GM18873 (cell line): Measurements from ENCODE around the gene MMP19.
A peak's percentile ranks its signal among the peaks of the same experiment; 100 is the strongest.
"Not testable (repeated sequence)": the region's sequence is repeated elsewhere in the genome, so short reads cannot be mapped to it uniquely, and the experiment has no call there.

Experiments
- ATAC-seq: cut with Tn5 transposase; IDR thresholded peaks from one replicate; pipeline ENCODE4 v1.9.1; 2021; ENCODE audit warnings: mild to moderate bottlenecking, moderate library complexity, moderate number of reproducible peaks; ENCODE audit not compliant: unreplicated experiment, low FRiP score

Gene MMP19

DNA sequence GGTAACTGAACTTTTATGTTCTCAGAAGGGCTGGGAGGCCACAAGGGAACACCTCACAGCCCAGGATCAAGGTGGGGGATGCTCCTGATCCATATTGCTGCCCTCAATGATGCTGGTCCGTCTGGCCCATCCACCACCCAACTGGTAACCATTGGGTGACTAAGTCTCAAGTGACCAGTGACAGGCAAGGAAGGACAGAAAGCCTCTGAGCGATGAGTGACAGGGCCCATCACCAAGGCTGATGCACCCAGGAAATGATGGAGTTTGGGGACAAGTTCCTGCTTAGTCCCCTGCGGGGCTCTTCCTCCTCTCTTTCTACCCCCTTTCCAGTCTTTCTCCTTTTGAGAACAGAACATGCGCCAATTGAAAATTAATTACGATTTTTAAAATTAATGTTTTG is 2.6 kb upstream of the MMP19 start:
- no peak for ATAC-seq

DNA sequence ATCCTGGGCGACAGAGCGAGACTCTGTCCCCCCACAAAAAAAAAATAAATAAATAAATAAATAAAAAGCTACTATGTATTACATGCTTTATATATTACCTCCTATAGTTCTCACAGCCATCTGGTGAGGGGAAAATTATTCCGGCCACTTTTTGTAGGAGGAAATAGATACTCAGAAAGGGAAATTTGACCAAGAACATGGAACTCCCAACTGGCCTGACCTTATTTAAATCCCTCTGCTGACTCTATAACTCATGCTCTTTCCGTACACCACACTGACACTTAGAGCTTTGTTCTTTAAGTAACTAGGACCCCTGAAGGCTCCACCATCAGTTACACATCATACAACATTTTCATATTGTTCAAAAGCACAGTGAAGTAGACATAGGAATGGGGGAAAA is 2.2 kb upstream of the MMP19 start:
- no peak for ATAC-seq

DNA sequence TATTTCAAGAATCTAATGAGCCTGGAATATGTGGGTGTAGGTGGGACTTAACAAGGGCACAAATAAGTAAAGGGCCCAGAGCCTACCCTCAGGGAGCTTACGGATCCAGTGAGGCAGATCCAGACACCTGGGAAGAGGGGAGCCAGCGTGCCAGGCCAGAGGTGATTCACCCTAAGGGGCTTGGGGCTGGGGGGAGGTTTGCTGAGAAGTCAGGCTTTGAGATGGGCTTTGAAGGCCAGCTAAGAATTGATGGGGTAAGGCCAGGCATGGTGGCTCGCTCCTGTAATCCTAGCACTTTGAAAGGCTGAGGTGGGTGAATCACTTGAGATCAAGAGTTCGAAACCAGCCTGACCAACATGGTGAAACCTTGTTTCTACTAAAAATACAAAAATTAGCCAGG is 695 bp upstream of the MMP19 start:
- no peak for ATAC-seq

DNA sequence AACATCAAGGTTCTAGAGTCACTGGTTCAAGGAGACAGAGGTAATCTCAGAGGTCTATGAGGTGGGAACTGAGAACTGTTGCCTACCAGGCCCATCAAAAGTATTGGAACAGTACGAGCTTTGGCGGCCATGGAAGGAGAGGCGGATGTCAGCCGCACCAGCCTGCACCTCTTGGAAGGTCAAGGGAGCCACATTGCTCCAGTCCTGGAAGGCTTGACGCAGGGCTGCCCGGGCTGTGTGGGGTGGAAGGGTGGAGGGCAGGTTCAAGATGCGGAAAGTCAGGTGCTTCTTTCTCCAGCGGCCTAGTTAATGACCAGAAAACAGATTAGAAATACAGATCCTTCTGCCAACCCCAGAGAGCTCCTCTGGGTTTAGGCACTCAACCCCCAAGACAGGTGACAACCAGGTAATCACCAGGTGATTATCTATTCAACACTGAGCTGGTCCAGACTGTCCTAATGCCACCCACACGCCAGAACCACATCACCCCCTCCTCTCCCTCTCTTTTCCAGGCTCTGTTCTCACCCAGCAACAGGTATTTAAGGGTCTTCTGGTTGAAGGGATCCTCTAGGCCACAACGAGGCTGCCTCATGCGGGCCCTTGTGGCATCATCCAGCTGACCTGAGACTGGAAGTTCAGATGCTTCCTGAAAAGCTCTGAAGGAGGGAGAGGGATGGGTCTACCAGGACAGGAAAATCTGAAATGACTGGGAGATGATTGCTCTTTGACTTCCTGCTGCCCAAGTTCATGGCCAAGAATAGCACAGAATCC is 2.0 kb downstream of the MMP19 start:
- no peak for ATAC-seq

DNA sequence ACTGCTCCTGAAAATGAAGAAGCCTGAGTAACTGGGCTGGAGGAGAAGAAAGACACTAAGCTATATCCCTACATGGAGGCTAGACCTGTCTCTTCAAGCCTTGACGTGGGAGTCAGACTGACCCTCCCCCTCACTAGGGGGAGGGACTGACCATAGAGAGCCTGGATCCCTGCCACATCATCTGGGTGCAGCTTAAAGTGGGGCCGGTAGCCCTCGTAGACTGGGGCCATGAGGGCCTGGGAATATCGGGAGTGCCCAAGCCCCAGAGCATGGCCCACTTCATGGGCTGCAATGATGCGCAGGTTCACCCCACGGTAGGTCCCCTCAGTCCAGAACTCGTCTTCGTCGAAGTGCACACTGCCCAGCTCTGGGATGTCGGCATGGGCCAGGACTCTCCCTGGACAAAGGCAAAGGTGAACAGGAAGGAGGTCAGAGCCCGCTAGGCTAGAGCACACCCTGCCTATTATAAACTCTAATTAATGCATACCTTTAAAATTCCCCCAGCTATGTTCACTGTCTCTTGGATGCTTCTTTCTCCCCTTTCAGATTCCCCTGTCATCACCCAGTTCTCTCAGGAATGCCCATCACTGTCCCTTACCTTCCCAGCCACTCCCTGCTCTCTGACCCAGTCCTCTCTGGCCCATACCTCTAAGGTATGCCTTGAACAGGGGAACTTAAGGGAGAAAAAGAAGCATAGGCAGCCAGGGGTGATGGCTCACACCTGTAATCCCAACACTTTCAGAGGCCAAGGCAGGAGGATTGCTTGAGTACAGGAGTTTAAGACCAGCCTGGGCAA is 3.2 kb downstream of the MMP19 start:
- ATAC-seq, result no peak

DNA sequence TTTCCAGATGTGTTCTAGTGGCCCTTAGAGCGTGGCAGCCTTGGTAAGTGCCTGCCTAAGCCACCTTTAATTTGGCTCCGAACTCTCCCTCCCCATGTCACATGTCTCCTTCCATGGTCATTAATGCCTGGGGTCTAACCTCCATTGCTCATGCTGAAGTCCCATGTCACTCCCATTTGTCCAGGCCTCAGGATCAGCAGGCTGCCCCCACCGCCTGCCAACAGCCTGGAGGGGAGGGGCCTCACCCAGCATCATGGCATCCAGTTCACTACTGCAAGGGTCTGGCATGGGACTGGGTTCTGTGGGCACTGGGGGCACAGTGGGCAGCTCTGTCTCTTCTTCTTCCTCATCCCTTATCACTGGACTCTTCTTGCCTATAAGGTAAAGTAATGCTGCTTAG is 4.4 kb downstream of the MMP19 start:
- no peak for ATAC-seq

DNA sequence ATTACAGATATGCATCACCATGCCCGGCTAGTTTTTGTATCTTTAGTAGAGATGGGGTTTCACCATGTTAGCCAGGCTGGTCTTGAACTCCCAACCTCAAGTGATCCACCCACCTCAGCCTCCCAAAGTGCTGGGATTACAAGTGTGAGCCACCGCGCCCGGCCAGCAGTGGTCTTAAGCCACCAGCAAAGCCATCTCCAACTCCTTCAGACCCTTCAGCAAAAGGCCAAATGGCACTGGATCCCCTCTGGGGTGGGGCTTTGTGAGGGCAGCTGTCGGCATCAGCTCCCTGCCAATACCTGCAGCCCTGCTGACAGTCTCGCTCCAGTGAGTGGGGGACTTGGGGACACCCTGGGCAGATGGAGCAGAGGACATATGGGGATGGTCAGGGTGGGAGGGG is 8.3 kb downstream of the MMP19 start:
- not testable (repeated sequence) for ATAC-seq

DNA sequence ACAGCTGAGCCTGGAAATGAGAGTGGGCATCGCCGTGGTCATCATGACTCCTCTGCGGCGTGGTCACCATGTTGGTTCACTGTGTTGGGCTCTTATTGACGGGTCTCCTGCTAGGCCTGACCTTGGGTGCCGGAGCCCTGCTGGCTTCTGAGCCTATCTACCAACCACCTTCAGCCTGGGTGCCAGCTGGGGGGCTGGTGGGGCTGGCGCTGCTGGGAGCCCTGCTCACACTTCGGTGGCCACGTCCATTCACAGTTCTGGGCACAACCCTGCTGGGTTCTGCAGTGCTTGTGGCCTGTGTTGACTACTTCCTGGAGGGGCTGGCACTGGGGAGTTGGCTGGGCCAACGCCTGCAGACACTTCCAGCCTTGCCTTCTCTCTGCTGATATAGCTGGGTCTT is 9.7 kb downstream of the MMP19 start:
- ATAC-seq, result no peak

DNA sequence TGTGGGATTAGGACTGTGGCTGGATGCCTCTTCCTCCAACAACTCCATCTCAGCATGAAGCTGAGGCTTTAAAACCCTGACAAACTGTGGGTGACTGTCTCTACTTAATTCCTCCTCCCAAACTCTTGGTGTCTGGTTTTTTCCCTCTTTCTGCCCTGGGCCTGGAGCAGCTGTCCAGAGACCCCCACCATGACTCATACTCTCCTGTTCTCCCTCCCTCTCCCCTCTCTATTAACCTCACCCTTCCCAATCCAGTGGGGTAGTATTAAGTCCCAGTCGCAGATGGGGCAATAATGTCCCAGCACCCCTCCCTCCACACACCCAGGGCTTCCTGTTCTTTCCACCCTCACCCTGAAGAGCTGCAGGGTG is 11.3 kb downstream of the MMP19 start:
- no peak for ATAC-seq

DNA sequence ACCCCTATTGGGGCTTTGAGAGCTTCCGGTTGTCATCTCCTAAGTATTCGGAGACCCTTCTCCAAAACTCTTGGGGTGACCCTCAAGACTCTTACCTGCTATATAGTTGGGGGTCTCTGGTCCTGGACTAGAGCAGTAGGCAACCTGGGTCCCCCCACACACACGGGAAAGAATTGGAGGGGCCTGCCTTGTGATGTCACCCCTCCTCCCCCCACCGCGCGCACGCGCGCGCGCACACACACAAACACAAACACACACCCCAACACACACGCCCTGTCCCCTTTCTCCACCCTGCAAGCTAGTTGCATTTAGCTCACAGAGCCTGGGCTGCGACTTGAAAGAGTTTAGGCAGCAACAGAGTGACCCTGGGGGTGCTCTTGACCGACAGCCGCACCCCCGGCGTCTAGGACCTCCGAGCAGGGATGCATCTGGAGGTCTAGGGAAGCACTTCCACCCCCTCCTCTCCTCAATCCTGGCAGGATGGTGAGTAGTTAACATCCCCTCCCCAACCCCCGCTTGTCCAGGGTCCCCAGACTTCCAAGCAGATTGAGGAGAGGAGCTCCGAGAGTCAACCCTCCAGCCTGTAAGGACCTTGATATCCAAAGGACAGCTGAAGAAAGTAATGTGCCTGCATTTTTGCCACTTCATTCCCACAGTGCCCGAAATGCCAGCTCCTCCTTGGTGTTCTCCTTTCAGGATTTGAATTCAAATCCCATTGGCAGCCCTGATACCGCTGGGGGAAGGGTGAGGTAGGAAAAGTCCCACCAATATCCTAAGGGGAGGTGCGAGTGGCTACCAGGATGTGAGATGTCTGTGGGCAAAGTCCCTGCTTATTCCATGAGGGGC is 11.9 kb downstream of the MMP19 start:
- no peak for ATAC-seq

DNA sequence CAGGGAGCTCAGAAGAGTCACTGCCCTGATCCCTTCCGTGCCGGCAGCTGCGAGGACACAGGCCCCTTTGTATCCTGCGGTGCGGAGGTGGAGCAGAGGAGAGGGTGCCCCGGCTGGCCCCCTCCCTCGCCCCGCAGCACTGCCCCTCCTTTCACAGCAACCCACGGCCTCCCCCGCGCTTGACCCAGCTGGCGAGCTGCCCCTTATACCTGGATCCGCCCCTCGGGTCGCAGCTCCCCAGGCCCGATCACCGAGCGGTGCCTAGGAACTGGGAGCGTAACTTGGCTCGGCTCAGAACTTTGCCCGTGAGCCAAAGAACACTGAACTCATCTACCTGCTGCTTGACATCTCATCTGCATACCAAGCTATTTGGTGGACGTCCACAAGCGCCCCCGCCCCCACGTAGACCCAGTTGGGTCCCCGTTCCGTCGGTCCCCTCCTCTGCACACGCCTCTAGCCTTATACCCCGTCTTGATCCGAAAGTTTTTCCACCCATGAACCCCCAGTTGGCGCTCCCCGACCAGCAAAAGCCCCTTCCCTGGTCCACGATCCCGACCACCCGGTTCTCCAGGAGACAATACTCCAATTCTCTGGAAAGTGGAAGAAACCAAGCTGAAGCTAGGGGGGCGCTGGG is 12.7 kb downstream of the MMP19 start:
- ATAC-seq, result peak; percentile 1

DNA sequence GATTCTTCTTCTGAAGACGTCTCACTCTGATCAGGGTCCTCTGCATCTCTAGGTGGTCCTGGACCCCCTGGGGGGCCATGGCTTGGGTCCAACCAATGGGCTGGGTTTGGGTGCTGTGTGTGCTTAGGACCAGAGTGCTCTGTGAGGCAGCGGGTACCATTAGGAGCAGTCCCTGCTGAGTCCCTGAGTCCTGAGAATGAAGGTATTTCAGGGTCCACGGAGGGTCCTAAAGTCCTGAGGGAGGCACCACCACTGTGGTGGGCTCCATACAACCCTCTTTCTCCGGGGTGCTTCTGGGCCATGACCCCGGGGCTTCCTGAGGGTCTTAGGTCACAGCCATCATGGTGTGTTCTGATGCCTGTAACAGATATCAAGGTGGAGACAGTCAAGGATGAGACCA is 14.4 kb downstream of the MMP19 start:
- ATAC-seq, result no peak

DNA sequence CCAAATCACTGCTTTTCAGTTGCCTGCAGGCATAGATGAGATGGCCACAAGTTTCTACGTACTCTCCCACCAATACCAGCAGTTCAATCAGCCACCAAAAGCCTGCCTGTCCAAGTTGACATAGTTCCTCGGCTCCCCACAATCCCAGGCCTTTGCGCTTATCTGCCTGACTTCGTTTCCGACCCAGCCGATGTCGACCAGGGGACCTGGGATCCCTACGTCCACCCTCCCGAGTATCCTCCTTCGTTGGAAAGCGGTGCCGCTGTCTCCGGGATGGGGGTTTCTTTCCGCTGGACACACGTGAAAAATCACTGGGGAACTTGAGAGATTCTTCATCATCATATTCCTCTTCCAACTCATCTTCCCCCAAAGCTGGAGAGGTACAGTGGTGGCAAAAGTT is 14.9 kb downstream of the MMP19 start:
- no peak for ATAC-seq

DNA sequence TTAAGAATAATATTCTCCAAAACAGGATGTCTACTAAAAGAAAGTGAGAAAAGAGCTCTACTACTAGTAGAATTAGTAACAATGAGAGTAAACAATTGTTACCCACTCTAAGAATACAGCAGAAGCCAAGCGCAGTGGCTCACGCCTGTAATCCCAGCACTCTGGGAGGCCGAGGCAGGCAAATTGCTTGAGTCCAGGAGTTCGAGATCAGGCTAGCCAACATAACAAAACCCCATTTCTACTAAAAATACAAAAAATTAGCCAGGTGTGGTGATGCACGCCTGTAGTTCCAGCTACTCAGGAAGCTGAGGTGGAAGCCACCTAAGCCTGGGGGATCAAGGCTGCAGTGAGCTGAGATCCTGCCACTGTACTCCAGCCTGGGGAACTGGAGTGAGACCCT is 18.0 kb downstream of the MMP19 start:
- ATAC-seq, result no peak

DNA sequence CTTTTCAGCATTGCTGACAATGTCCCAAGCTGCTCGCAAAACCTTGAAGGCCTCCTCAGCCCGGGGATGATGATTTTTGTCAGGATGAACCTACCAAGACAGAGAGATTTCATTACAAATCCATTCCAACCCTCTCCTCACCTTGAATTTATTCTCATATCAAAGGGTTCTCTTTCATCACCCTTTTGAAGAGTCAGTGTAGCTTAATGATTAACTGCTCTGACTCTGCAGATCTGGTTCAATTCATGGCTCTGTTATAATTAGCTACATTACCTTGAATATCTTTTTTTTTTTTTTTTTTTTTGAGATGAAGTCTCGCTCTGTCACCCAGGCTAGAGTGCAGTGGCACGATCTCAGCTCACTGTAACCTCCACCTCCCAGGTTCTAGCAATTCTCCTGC is 19.3 kb downstream of the MMP19 start:
- ATAC-seq, result no peak

DNA sequence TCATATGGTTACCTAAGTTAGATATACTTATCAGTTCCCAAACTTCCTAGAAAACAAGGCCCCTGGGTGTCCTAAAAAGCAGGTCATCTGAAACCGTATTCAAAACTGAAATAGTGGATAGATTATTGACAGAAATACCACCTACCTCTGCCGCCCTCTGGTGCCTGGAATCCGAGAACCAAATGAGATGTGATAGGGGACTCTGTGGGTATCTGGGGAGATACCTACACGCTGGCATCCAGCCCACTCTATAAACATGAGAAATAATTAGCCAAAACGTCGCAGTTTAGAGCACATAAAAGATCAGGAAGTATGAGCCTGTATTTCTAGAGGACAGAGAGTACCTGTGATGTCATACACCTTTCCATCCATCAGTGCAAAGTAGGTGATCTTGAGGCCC is 20.5 kb downstream of the MMP19 start:
- no peak for ATAC-seq

DNA sequence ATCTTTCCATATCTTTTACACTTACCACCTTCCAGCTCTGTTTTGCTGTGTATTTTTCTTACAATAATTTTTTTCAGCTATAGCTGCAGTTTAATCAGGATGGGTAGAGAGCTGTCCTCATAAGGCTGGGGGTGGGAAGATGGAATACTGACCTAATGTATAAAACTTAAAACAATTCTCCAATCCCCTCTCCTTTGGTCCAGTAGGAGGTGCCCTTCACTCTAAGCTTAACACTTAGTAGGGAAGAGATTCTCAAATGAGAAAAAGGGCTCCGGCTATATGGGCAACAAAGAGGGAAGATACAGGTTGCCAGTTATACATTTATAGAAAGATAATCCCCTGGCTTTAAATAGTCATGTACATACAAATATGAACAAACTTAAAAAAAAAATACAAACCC is 22.1 kb downstream of the MMP19 start:
- ATAC-seq, result no peak

DNA sequence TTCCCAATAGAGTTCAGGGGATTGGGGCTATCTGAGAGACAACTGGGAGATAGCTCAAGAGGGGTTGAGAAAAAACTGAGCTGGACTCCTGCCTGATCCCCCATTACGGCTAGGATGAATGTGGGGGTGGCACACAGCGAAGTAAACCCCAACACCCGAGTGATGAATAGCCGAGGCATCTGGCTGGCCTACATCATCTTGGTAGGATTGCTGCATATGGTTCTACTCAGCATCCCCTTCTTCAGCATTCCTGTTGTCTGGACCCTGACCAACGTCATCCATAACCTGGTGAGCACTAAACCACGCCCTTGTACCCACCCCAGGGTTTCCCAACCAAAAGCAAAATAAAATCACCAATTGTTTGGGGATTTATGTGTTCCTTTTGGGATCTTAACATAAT is 23.9 kb downstream of the MMP19 start:
- ATAC-seq, result no peak

DNA sequence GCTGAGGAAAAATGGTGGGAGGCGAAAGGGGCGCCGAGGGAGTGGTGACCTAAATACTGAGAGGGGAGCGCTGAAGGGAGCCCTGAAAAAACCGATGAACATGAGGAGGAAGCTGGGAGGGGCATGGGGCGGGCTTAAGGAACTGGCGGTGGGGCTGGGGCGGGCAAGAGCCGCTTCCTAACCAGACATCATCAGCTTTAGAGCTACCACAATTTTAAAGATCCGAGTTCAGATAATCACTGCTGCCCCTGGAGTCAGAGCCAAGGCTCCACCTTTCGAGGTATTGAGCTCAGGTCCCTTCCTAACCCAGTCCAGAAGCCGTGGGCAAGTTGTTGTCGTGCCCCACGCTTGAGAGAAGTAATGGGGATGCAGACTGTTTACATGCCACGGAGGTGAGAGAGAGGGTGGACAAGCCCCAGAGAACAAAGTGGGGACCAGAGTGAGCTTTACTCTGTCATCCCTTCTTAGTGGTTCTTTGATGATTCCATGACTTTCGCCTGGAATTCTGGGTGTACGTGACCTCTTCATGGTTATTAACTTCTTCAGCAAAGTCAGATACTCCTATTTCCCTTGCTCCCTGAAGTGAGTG is 24.5 kb downstream of the MMP19 start:
- ATAC-seq, result peak; percentile 0

DNA sequence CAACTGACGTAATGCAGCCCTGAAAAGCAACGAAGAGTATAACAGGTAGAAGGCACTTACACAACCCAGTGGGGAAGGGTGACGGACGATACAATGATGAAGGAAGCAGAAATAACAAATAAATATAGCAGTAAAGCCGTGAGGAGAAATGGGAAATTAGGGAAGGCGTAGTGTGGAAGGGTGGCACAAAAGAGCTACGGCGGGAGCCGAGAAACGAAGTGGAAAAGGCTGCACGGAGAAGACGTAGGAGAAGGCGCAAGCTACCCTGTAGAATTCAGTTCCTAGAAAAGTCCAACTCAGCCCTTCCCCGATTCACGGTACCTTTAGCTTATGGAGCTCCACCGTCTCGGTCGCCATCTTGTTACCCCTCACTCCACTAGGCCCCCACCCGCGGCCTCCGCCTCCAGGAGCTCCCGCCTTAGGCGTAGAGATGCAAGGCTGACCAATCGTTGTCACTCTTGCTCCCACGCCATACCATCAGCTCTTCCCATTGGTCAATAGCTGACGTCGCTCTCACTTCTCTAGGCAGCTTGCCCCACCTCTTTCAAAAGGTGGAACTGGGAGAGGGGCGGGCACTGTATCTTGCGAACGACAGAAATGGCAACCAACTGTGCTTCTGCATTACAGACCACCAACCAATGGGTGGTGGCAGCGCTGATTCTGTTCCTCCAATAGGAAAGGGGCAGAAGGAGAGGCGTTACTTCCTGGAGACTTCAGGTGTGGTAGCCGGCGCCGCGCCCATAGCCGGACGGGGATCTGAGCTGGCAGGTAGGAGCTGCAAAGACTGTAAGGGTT is 25.2 kb downstream of the MMP19 start, which contains the start of the genes ORMDL2 and SARNP:
Gene ORMDL2, plus strand, starts transcription at position 697 of the 795 bp plus-strand sequence. CDS start 959 bp downstream, outside the sequence.
Gene SARNP, minus strand, starts transcription at position 380 of the 795 bp plus-strand sequence. Its CDS starts 23 bp downstream, at position 357.
- ATAC-seq, result peak; percentile 97
